Kidney (tissue), 14 donors: Measurements from ENCODE around the gene NSG1. TPM values are rescaled to one million over a fixed set of nuclear protein-coding genes. Genes with fewer than 3 reads are reported as not detected.

Experiments used
- DNase-seq, 5 donors: peaks; one replicate each; pipeline ENCODE4 v3.0.0-alpha.2; 2013 to 2020
- FAIRE-seq: peaks from 2 replicates; lab custom pipeline; 2012; peaks lifted over from hg19 to GRCh38; lab: Jason Lieb, UNC
- H3K27ac ChIP-seq, 2 donors: one replicate each; pipeline ENCODE4 v1.7.0; 2013; ENCODE audit warnings: low read depth in 2 of 2, low read length in 2 of 2, inconsistent platforms in 1 of 2
- H3K27me3 ChIP-seq: one replicate; pipeline ENCODE4 v1.7.1; 2013; ENCODE audit warnings: low read length, inconsistent platforms; ENCODE audit not compliant: control insufficient read depth, insufficient read depth
- H3K36me3 ChIP-seq, 3 donors: one replicate each; pipeline versions ENCODE4 v1.7.0 to v1.7.1; 2013; ENCODE audit warnings: low read length in 3 of 3, control low read depth in 1 of 3, inconsistent platforms in 1 of 3; ENCODE audit not compliant: insufficient read depth in 3 of 3, control insufficient read depth in 2 of 3
- H3K4me1 ChIP-seq, 3 donors: one replicate each; pipeline versions ENCODE4 v1.7.0 to v1.7.1; 2013; ENCODE audit warnings: low read length in 3 of 3, inconsistent platforms in 1 of 3, low read depth in 1 of 3; ENCODE audit not compliant: control insufficient read depth in 2 of 3, insufficient read depth in 2 of 3
- H3K4me3 ChIP-seq, 3 donors: one replicate each; pipeline versions ENCODE4 v1.7.0 to v1.8.1; 2013; ENCODE audit warnings: low read length in 3 of 3, control low read depth in 1 of 3, inconsistent platforms in 1 of 3
- H3K9ac ChIP-seq, 3 donors: one replicate each; pipeline versions ENCODE4 v1.7.0 to v1.7.1; 2013; ENCODE audit warnings: low read length in 3 of 3, control low read depth in 1 of 3, inconsistent platforms in 1 of 3
- H3K9me3 ChIP-seq, 3 donors: one replicate each; pipeline versions ENCODE4 v1.7.0 to v1.7.1; 2013; ENCODE audit warnings: low read length in 3 of 3, control low read depth in 1 of 3, inconsistent platforms in 1 of 3; ENCODE audit not compliant: control insufficient read depth in 2 of 3, insufficient read depth in 1 of 3
- CTCF ChIP-seq: IDR thresholded peaks from 3 replicates; pipeline ENCODE4 v1.5.1; 2012; ENCODE audit warnings: mild to moderate bottlenecking, moderate library complexity, borderline replicate concordance; ENCODE audit not compliant: insufficient read depth; ENCODE audit errors: extremely low read depth
- intact Hi-C: fragments of 100-400 bp; cut with DNase I; formaldehyde crosslinking; loops from one replicate; pipeline ENCODE4 v1.11.1; 2022
- polyA plus RNA-seq: library from polyadenylated mRNA; stranded (reverse); fragments of 350-450 nt; fragmentation: Illumina TruSeq; extraction: RNeasy Lipid Tissue Mini Kit (QIAGEN cat#74804); gene quantifications from one replicate; pipeline ENCODE4 v1.2.3, GENCODE V29; 2014; ENCODE audit warnings: low read depth, low replicate concordance; ENCODE audit not compliant: insufficient read depth
- total RNA-seq: library from RNA; stranded (reverse); fragmentation: NEBNext Ultra II Directional; extraction: Animal tissue kit (Norgen Biotek cat#: 25700); gene quantifications from one replicate; pipeline ENCODE4 v1.2.1, GENCODE V29; 2021
- donor health status: control.
- donor health status: control.
- donor health status: control.
- donor health status: control.
- donor health status: control.
- donor health status: DM: yes; HTN: yes; CAD: no.
- donor health status: Normal renal cell carcinoma (clear cell type).

The NSG1 gene
- total and polyA plus RNA-seq, 2 donors from 2014 or later = 4.7 to 9.5 TPM

GRCh38 chr4:4361883-4362282 is 25.0 kb upstream of the NSG1 start:
- no peak for TF ChIP-seq CTCF
- Histone ChIP-seq H3K27ac (no peak overlapping the region), H3K4me1 (no peaks in the 10 kb centered on the region), H3K4me3 (no peak overlapping the region), H3K27me3 (no peaks in the 10 kb centered on the region), H3K9me3 (peaks cover 0 to 3% (median 0%) of the 10 kb centered on the region in 3 donors), H3K9ac (no peak overlapping the region), H3K36me3 (no peaks in the 10 kb centered on the region)
- intact Hi-C loops = no loop called here
- FAIRE-seq (no peak), DNase-seq (no peak)

GRCh38 chr4:4362991-4363697 is 23.8 kb upstream of the NSG1 start:
- Histone ChIP-seq H3K4me1 (no peaks in the 10 kb centered on the region), H3K27ac (no peak overlapping the region), H3K9me3 (peaks cover 0 to 3% (median 0%) of the 10 kb centered on the region in 3 donors), H3K36me3 (no peaks in the 10 kb centered on the region), H3K9ac (no peak overlapping the region), H3K4me3 (no peak overlapping the region), H3K27me3 (no peaks in the 10 kb centered on the region)
- FAIRE-seq (no peak), DNase-seq (no peak)
- TF ChIP-seq CTCF = no peak
- intact Hi-C loops = no loop called here

- H3K27me3 ChIP-seq = no peaks in the 10 kb centered on the region
- H3K9me3 ChIP-seq = peaks cover 0 to 3% (median 0%) of the 10 kb centered on the region in 3 donors
- no peak for DNase-seq
- H3K27ac ChIP-seq = no peak overlapping the region
- no peak for FAIRE-seq
- H3K4me1 ChIP-seq = no peaks in the 10 kb centered on the region
- TF ChIP-seq CTCF = no peak
- H3K36me3 ChIP-seq = no peaks in the 10 kb centered on the region
- no peak overlapping the region for H3K4me3 ChIP-seq
- no peak overlapping the region for H3K9ac ChIP-seq
- intact Hi-C loops = no loop called here
Measured at GRCh38 chr4:4364061-4364460, 22.8 kb upstream of the NSG1 start.
